CD14-positive monocyte (primary cell): ENCODE measurements around the gene PLPPR5. TPM values are rescaled to one million over a fixed set of nuclear protein-coding genes. Genes with fewer than 3 reads are reported as not detected.

Experiments used
- DNase-seq, 3 donors: peaks; one replicate each; pipeline ENCODE4 v3.0.0-alpha.2; 2011 to 2022
- H2AFZ ChIP-seq: 2 replicates; pipeline ENCODE4 v1.6.0; 2012; ENCODE audit warnings: mild to moderate bottlenecking, low read depth, low read length, inconsistent platforms; ENCODE audit not compliant: insufficient read depth, poor library complexity, severe bottlenecking
- H3K27ac ChIP-seq, 2 donors: 1 replicate in 1 of 2; 2 replicates in 1 of 2; pipeline ENCODE4 v1.5.1; 2012 to 2013; ENCODE audit warnings: low read length in 2 of 2, control low read depth in 1 of 2, inconsistent platforms in 1 of 2, low read depth in 1 of 2, mild to moderate bottlenecking in 1 of 2
- H3K27me3 ChIP-seq, 2 donors: one replicate each; pipeline versions ENCODE4 v1.6.0 to v1.6.1; 2011 to 2013; ENCODE audit warnings: low read length in 2 of 2; ENCODE audit not compliant: control insufficient read depth in 2 of 2, insufficient read depth in 2 of 2
- H3K36me3 ChIP-seq, 2 donors: replicated peaks in 1 of 2; 1 replicate in 1 of 2; 2 replicates in 1 of 2; pipeline versions ENCODE4 v1.5.1 to v1.6.1; 2012 to 2013; ENCODE audit warnings: low read length in 2 of 2, control low read depth in 1 of 2, inconsistent platforms in 1 of 2, mild to moderate bottlenecking in 1 of 2; ENCODE audit not compliant: insufficient read depth in 2 of 2, control insufficient read depth in 1 of 2
- H3K4me1 ChIP-seq, 2 donors: 1 replicate in 1 of 2; 2 replicates in 1 of 2; pipeline versions ENCODE4 v1.5.1 to v1.6.1; 2012 to 2013; ENCODE audit warnings: low read length in 2 of 2, control low read depth in 1 of 2, inconsistent platforms in 1 of 2, mild to moderate bottlenecking in 1 of 2, moderate library complexity in 1 of 2; ENCODE audit not compliant: insufficient read depth in 2 of 2, control insufficient read depth in 1 of 2
- H3K4me2 ChIP-seq: replicated peaks from 2 replicates; pipeline ENCODE3; 2012; ENCODE audit warnings: low read length, moderate library complexity, mild to moderate bottlenecking; ENCODE audit not compliant: poor library complexity, severe bottlenecking; ENCODE audit errors: extremely low read depth
- H3K4me3 ChIP-seq, 3 experiments: fragments of 200-600 bp in 1 of 3; sonication (generic) in 1 of 3; replicated peaks in 1 of 3; 1 replicate in 2 of 3; 2 replicates in 1 of 3; pipeline ENCODE4 v1.5.1; 2011 to 2013; ENCODE audit warnings: low read length in 3 of 3, mild to moderate bottlenecking in 3 of 3, control low read depth in 2 of 3, low read depth in 2 of 3, inconsistent platforms in 1 of 3, moderate library complexity in 1 of 3
- H3K79me2 ChIP-seq: 2 replicates; pipeline ENCODE4 v1.6.0; 2012; ENCODE audit warnings: mild to moderate bottlenecking, control low read depth, inconsistent platforms, low read length, moderate library complexity; ENCODE audit not compliant: insufficient read depth
- H3K9ac ChIP-seq: 2 replicates; pipeline ENCODE4 v1.6.0; 2017; ENCODE audit warnings: low read length, mild to moderate bottlenecking; ENCODE audit not compliant: insufficient read depth, poor library complexity, severe bottlenecking
- H3K9me3 ChIP-seq, 2 donors: replicated peaks in 1 of 2; 1 replicate in 1 of 2; 2 replicates in 1 of 2; pipeline versions ENCODE4 v1.5.1 to v1.6.1; 2012 to 2013; ENCODE audit warnings: low read length in 2 of 2, control low read depth in 1 of 2; ENCODE audit not compliant: control insufficient read depth in 1 of 2, insufficient read depth in 1 of 2
- H4K20me1 ChIP-seq: 2 replicates; pipeline ENCODE4 v1.6.0; 2012; ENCODE audit warnings: mild to moderate bottlenecking, low read length, control low read depth, moderate library complexity; ENCODE audit not compliant: insufficient read depth
- H3K27ac Mint-ChIP-seq, 7 donors: one replicate each; pipeline ENCODE4 v1.8.0; 2020; ENCODE audit warnings: mild to moderate bottlenecking in 7 of 7, mixed read lengths in 7 of 7, moderate library complexity in 6 of 7, inconsistent platforms in 2 of 7
- H3K27me3 Mint-ChIP-seq, 3 donors: one replicate each; pipeline ENCODE4 v1.8.0; 2021 to 2022; ENCODE audit warnings: low read depth in 3 of 3, mild to moderate bottlenecking in 3 of 3, mixed read lengths in 3 of 3, moderate library complexity in 3 of 3, inconsistent platforms in 1 of 3
- H3K36me3 Mint-ChIP-seq, 2 donors: one replicate each; pipeline ENCODE4 v1.8.0; 2020; ENCODE audit warnings: mixed read lengths in 2 of 2, inconsistent platforms in 1 of 2, mild to moderate bottlenecking in 1 of 2
- H3K4me1 Mint-ChIP-seq: one replicate; pipeline ENCODE4 v1.8.0; 2020; ENCODE audit warnings: mild to moderate bottlenecking, mixed read lengths
- H3K4me3 Mint-ChIP-seq, 2 donors: one replicate each; pipeline ENCODE4 v1.8.0; 2020; ENCODE audit warnings: mild to moderate bottlenecking in 2 of 2, mixed read lengths in 2 of 2, moderate library complexity in 1 of 2
- H3K9me3 Mint-ChIP-seq, 7 donors: one replicate each; pipeline ENCODE4 v1.8.0; 2020 to 2022; ENCODE audit warnings: mixed read lengths in 7 of 7, mild to moderate bottlenecking in 6 of 7, moderate library complexity in 6 of 7, inconsistent platforms in 2 of 7
- WGBS: methylation state at CpG from one replicate; pipeline ENCODE4 v1.1.5; 2013; ENCODE audit warnings: missing lambda C conversion rate; ENCODE audit not compliant: insufficient coverage; 5-methylcytosine and 5-hydroxymethylcytosine counted together
- intact Hi-C, 2 donors: fragments of 100-400 bp; cut with micrococcal nuclease; formaldehyde crosslinking; loops; one replicate each; pipeline versions ENCODE4 v1.15.0 to v1.15.1; 2023
- polyA plus RNA-seq, 3 donors: library from polyadenylated mRNA; depleted of rRNA in 1 of 3; unstranded in 2 of 3; stranded (reverse) in 1 of 3; fragments of 300-500 nt in 2 of 3; fragments of >200 nt in 1 of 3; fragmentation: Illumina TruSeq in 2 of 3; gene quantifications; 1 replicate in 2 of 3; 2 replicates in 1 of 3; pipeline ENCODE4 v1.2.3, GENCODE V29; 2012 to 2021
- TF ChIP-seq, protein P1 (sequence below): fragments of 200-600 bp; IDR thresholded peaks from one replicate; pipeline ENCODE4 v1.8.0; 2022; ENCODE audit warnings: antibody characterized with exemption, mild to moderate bottlenecking

PLPPR5 gene
- polyA plus RNA-seq, 3 donors: not detected

DNA sequence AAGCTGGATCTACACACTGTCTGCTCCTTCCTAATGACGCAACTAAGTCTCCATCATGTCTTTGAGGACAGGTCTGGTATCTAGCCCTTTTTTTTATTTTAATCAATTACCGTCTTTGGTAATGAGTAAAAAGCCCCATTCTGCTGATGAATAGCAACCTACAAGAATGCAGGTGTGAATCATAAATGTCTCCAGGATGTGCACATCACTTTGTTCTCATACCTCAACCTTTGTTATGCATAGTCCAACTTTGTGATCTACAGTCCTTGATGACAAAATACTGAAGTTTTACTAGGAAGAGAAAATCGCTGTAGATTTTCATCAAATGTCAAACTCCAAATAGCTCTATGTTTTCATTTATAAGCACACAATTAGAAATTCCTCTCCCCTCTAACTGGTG is 39.3 kb downstream of the PLPPR5 start:
- TF ChIP-seq, protein P1, sequence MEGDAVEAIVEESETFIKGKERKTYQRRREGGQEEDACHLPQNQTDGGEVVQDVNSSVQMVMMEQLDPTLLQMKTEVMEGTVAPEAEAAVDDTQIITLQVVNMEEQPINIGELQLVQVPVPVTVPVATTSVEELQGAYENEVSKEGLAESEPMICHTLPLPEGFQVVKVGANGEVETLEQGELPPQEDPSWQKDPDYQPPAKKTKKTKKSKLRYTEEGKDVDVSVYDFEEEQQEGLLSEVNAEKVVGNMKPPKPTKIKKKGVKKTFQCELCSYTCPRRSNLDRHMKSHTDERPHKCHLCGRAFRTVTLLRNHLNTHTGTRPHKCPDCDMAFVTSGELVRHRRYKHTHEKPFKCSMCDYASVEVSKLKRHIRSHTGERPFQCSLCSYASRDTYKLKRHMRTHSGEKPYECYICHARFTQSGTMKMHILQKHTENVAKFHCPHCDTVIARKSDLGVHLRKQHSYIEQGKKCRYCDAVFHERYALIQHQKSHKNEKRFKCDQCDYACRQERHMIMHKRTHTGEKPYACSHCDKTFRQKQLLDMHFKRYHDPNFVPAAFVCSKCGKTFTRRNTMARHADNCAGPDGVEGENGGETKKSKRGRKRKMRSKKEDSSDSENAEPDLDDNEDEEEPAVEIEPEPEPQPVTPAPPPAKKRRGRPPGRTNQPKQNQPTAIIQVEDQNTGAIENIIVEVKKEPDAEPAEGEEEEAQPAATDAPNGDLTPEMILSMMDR: no peak
- Histone ChIP-seq H3K9ac (no peak overlapping the region), H3K36me3 (no peaks in the 10 kb centered on the region), H4K20me1 (no peaks in the 10 kb centered on the region), H3K9me3 (no peaks in the 10 kb centered on the region), H3K4me3 (no peak overlapping the region), H3K79me2 (no peaks in the 10 kb centered on the region), H3K27ac (no peak overlapping the region), H3K4me1 (no peaks in the 10 kb centered on the region), H2AFZ (no peak overlapping the region), H3K27me3 (no peaks in the 10 kb centered on the region), H3K4me2 (no peak overlapping the region)
- H3K4me1 Mint-ChIP-seq: no peaks in the 10 kb centered on the region
- no peak for DNase-seq
- no peaks in the 10 kb centered on the region for H3K36me3 Mint-ChIP-seq
- H3K9me3 Mint-ChIP-seq: peaks cover 0 to 8% (median 0%) of the 10 kb centered on the region in 7 donors
- intact Hi-C loops: no loop called here
- no peak overlapping the region for H3K4me3 Mint-ChIP-seq
- no peak overlapping the region for H3K27ac Mint-ChIP-seq
- WGBS: no CpG with 5 or more reads among the region's 3 CpGs
- peaks cover 0 to 1% (median 0%) of the 10 kb centered on the region in 3 donors for H3K27me3 Mint-ChIP-seq

DNA sequence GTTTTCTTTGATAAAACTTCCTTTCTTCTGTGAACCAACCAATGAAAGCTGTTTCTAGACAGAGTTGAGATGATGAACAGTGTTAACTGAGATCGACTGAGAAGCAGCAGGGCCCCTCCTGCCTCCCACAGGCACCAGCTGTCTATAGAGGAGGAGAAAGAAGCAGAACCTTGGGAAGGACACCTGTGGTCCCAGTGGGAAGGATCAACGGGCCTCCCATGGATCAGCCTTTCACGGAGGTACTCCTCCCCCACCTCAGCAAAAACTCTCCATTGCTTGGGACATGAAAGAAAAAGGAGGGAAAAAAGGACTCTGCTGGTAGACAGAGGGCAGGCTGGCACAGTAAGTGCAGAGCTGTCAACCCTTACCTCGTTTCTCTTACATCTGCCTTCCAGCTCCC is 40.5 kb downstream of the PLPPR5 start:
- Mint-ChIP-seq H3K4me3 (no peak overlapping the region), H3K4me1 (no peaks in the 10 kb centered on the region), H3K9me3 (peaks cover 0 to 8% (median 0%) of the 10 kb centered on the region in 7 donors), H3K27ac (no peak overlapping the region), H3K36me3 (no peaks in the 10 kb centered on the region), H3K27me3 (peaks cover 0 to 1% (median 0%) of the 10 kb centered on the region in 3 donors)
- no peaks in the 10 kb centered on the region for H3K27me3 ChIP-seq
- no peaks in the 10 kb centered on the region for H3K79me2 ChIP-seq
- H3K4me2 ChIP-seq: no peak overlapping the region
- H3K4me1 ChIP-seq: no peaks in the 10 kb centered on the region
- H3K4me3 ChIP-seq: no peak overlapping the region
- intact Hi-C loops: no loop called here
- no CpG with 5 or more reads among the region's 4 CpGs for WGBS
- no peak overlapping the region for H3K9ac ChIP-seq
- no peak for DNase-seq
- H3K27ac ChIP-seq: no peak overlapping the region
- H4K20me1 ChIP-seq: no peaks in the 10 kb centered on the region
- no peak overlapping the region for H2AFZ ChIP-seq
- TF ChIP-seq, protein P1: no peak
- H3K9me3 ChIP-seq: no peaks in the 10 kb centered on the region
- no peaks in the 10 kb centered on the region for H3K36me3 ChIP-seq
